ENCODE results near the gene ANKS1A. TPM values are rescaled to one million over a fixed set of nuclear protein-coding genes. Genes with fewer than 3 reads are reported as not detected.
"Not testable (repeated sequence)": the region's sequence is repeated elsewhere in the genome, so short reads cannot be mapped to it uniquely, and the experiment has no call there.

ANKS1A gene, protein sequence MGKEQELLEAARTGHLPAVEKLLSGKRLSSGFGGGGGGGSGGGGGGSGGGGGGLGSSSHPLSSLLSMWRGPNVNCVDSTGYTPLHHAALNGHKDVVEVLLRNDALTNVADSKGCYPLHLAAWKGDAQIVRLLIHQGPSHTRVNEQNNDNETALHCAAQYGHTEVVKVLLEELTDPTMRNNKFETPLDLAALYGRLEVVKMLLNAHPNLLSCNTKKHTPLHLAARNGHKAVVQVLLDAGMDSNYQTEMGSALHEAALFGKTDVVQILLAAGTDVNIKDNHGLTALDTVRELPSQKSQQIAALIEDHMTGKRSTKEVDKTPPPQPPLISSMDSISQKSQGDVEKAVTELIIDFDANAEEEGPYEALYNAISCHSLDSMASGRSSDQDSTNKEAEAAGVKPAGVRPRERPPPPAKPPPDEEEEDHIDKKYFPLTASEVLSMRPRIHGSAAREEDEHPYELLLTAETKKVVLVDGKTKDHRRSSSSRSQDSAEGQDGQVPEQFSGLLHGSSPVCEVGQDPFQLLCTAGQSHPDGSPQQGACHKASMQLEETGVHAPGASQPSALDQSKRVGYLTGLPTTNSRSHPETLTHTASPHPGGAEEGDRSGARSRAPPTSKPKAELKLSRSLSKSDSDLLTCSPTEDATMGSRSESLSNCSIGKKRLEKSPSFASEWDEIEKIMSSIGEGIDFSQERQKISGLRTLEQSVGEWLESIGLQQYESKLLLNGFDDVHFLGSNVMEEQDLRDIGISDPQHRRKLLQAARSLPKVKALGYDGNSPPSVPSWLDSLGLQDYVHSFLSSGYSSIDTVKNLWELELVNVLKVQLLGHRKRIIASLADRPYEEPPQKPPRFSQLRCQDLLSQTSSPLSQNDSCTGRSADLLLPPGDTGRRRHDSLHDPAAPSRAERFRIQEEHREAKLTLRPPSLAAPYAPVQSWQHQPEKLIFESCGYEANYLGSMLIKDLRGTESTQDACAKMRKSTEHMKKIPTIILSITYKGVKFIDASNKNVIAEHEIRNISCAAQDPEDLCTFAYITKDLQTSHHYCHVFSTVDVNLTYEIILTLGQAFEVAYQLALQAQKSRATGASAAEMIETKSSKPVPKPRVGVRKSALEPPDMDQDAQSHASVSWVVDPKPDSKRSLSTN
- 29.4 TPM for polyA plus RNA-seq (2013, experiment 1 of 4)
- polyA plus RNA-seq (2013, experiment 2 of 4) = 31.4 TPM
- polyA plus RNA-seq (2013, experiment 3 of 4) = 22.2 TPM
- 24.3 TPM for polyA plus RNA-seq (2013, experiment 4 of 4)

GRCh38 chr6:34888874-34889555 lies at the start of gene ANKS1A:
TSS of gene ANKS1A (plus strand) at chr6:34889255. CDS start at chr6:34889403, 148 bp downstream.
- H3K36me3 ChIP-seq (ENCODE audit: control insufficient read depth, insufficient read depth, low read length) = no peaks in the 10 kb centered on the region
- H3K27ac ChIP-seq (ENCODE audit: insufficient read depth, low read depth, low read length, poor library complexity, severe bottlenecking) = peak within 1 kb of the TSS; percentile 86
- 0 to 1% methylated on average over 59 to 60 of the region's 60 CpGs for WGBS, 2 experiments

DNA sequence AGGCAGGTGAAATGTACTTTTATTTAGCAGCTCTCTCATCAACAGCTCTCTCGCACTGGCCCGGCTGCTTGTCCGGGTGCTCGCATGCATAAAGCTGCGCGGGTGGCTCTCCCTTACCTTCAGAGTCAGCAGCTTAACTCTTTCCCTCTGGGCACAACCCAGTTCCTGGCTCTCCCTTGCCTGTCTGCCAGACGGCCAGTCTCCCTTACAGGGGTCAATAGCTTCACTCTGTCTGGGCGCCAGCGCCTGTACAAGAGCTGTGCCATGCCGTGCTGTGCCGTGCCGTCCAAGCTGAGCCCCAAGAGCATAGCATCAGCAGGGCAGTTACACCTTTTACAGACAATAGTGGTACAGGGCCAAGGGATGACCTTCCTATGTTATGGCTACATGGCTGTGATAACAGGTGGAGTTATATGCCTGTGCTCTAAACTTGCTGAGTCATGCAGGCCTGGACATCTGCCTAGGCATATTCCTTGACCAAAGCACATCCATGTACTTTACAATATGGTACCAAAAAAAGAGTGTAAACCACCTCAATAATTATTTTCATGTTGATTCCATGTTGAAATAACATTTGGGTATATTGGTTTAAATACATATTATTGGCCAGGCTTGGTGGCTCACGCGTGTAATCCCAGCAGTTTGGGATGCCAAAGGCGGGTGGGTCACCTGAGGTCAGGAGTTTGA lies 49.2 kb upstream of the ANKS1A start:
- 94 to 95% methylated on average over 15 of the region's 15 CpGs for WGBS, 2 experiments
- Histone ChIP-seq H3K27me3 (ENCODE audit: control insufficient read depth, insufficient read depth, low read length, poor library complexity, severe bottlenecking) (no peaks in the 10 kb centered on the region), H3K36me3 (ENCODE audit: control insufficient read depth, insufficient read depth, low read length) (peaks cover 1% of the 10 kb centered on the region), H3K4me3 (ENCODE audit: insufficient read depth, low read depth, low read length) (no peak overlapping the region), H3K4me1 (ENCODE audit: control insufficient read depth, insufficient read depth, low read length) (no peaks in the 10 kb centered on the region), H3K9me3 (ENCODE audit: control insufficient read depth, low read length) (no peaks in the 10 kb centered on the region), H3K27ac (ENCODE audit: insufficient read depth, low read depth, low read length, poor library complexity, severe bottlenecking) (no peak overlapping the region)

More at GRCh38 chr6:34888874-34889555, at the start of gene ANKS1A:
- Histone ChIP-seq H3K4me3 (ENCODE audit: insufficient read depth, low read depth, low read length) (peak within 1 kb of the TSS; percentile 83), H3K4me1 (ENCODE audit: control insufficient read depth, insufficient read depth, low read length) (no peaks in the 10 kb centered on the region), H3K9me3 (ENCODE audit: control insufficient read depth, low read length) (no peaks in the 10 kb centered on the region), H3K27me3 (ENCODE audit: control insufficient read depth, insufficient read depth, low read length, poor library complexity, severe bottlenecking) (no peaks in the 10 kb centered on the region)

DNA sequence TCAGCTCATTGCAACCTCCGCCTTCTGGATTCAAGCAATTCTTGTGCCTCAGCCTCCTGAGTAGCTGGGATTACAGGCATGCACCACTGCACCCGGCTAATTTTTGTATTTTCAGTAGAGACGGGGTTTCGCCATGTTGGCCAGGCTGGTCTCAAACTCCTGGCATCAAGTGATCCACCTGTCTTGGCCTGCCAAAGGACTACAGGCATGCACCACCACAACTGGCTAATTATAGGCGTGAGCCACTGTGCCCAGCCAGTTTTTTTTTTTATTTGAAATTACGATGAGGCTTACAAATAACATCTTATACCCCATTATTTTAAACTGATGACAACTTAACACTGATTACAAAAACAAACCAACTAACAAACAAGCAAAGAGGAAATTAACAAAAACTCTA lies 40.0 kb upstream of the ANKS1A start:
- H3K9me3 ChIP-seq (ENCODE audit: control insufficient read depth, low read length); H3K4me1 ChIP-seq (ENCODE audit: control insufficient read depth, insufficient read depth, low read length); H3K27me3 ChIP-seq (ENCODE audit: control insufficient read depth, insufficient read depth, low read length, poor library complexity, severe bottlenecking); H3K27ac ChIP-seq (ENCODE audit: insufficient read depth, low read depth, low read length, poor library complexity, severe bottlenecking); H3K4me3 ChIP-seq (ENCODE audit: insufficient read depth, low read depth, low read length); H3K36me3 ChIP-seq (ENCODE audit: control insufficient read depth, insufficient read depth, low read length): not testable (repeated sequence)
- WGBS, 2 experiments = 88 to 89% methylated on average over 6 of the region's 6 CpGs

DNA sequence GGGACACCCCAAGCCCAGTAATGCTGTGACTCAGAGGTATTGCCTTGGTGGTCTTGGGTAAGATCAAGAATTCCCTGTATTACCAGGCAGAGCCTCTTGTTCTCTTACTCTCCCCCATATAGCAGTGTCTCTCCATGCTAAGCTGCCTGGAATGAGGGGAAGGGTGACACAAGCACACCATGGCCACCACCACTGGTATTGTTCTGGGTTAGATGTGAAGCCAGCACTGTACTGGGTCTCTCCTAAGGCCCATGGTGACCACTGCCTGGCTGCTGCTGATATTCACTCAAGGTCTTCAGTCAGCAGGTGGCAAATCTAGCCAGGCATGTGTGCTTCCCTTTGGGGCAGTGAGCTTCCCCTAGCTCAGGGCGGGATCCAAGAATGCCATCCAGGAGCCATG lies 37.7 kb upstream of the ANKS1A start:
- no peak overlapping the region for H3K27ac ChIP-seq (ENCODE audit: insufficient read depth, low read depth, low read length, poor library complexity, severe bottlenecking)
- H3K27me3 ChIP-seq (ENCODE audit: control insufficient read depth, insufficient read depth, low read length, poor library complexity, severe bottlenecking) = no peaks in the 10 kb centered on the region
- peaks cover 10% of the 10 kb centered on the region for H3K36me3 ChIP-seq (ENCODE audit: control insufficient read depth, insufficient read depth, low read length)
- 93 to 100% methylated on average over 1 of the region's 1 CpG for WGBS, 2 experiments
- no peaks in the 10 kb centered on the region for H3K9me3 ChIP-seq (ENCODE audit: control insufficient read depth, low read length)
- H3K4me3 ChIP-seq (ENCODE audit: insufficient read depth, low read depth, low read length) = no peak overlapping the region
- no peaks in the 10 kb centered on the region for H3K4me1 ChIP-seq (ENCODE audit: control insufficient read depth, insufficient read depth, low read length)

DNA sequence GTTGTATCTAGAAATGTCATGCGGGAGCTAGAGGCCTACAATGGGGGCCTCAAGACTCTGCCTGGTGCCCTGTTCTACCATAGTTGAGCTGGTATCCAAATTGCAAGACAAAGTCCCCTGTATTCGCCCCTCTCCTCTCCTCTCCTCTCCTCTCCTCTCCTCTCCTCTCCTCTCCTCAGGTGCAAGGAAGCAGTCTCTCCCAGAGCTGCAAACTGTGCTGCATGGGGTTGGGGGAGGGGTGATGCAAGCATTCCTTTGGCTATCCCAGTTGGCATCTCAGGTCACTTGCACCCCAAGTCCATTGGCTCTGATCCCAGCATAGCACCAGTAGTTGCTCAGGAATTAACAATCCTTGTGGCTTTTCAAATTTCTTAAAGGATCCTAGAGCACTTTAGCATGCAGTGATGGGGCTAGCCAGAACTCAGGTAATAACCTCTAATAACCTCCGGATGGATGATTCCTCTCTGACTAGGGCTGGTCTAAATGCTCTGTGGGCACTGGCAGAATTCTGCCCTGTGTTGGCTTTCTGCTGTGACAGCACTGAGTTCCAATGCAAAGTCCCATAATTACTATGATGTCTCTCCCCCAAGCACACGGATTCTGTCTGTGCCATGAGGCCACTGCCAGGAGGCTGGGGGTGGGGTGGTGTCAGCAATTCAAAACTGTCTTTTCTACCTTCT lies 36.5 kb upstream of the ANKS1A start:
- 95 to 97% methylated on average over 3 to 4 of the region's 4 CpGs for WGBS, 2 experiments
- Histone ChIP-seq H3K27ac (ENCODE audit: insufficient read depth, low read depth, low read length, poor library complexity, severe bottlenecking) (no peak overlapping the region), H3K4me3 (ENCODE audit: insufficient read depth, low read depth, low read length) (no peak overlapping the region), H3K4me1 (ENCODE audit: control insufficient read depth, insufficient read depth, low read length) (no peaks in the 10 kb centered on the region), H3K9me3 (ENCODE audit: control insufficient read depth, low read length) (no peaks in the 10 kb centered on the region), H3K36me3 (ENCODE audit: control insufficient read depth, insufficient read depth, low read length) (peaks cover 16% of the 10 kb centered on the region), H3K27me3 (ENCODE audit: control insufficient read depth, insufficient read depth, low read length, poor library complexity, severe bottlenecking) (no peaks in the 10 kb centered on the region)

DNA sequence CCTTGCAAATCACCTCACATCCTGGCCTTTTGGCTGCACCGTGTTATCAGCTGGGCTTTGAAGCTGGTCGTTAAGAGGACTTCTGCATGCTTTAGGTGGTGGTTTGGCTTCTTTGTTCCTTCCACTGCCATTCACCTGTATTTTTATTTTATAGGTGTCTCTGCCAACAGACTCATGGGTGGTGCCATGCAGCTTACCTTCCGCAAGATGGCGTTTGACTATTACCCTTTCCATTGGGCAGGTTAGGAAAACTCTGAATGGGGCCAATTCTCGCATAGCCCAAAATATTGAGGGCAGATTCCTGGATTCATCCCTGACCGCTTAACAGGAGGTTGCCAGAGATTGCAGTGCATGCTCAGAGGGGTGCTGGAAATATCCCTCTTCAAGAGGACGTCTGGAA lies 33.6 kb upstream of the ANKS1A start:
- Histone ChIP-seq H3K27ac (ENCODE audit: insufficient read depth, low read depth, low read length, poor library complexity, severe bottlenecking) (no peak overlapping the region), H3K27me3 (ENCODE audit: control insufficient read depth, insufficient read depth, low read length, poor library complexity, severe bottlenecking) (no peaks in the 10 kb centered on the region), H3K36me3 (ENCODE audit: control insufficient read depth, insufficient read depth, low read length) (peaks cover 33% of the 10 kb centered on the region), H3K9me3 (ENCODE audit: control insufficient read depth, low read length) (no peaks in the 10 kb centered on the region), H3K4me3 (ENCODE audit: insufficient read depth, low read depth, low read length) (no peak overlapping the region), H3K4me1 (ENCODE audit: control insufficient read depth, insufficient read depth, low read length) (no peaks in the 10 kb centered on the region)
- 80 to 86% methylated on average over 7 of the region's 7 CpGs for WGBS, 2 experiments

DNA sequence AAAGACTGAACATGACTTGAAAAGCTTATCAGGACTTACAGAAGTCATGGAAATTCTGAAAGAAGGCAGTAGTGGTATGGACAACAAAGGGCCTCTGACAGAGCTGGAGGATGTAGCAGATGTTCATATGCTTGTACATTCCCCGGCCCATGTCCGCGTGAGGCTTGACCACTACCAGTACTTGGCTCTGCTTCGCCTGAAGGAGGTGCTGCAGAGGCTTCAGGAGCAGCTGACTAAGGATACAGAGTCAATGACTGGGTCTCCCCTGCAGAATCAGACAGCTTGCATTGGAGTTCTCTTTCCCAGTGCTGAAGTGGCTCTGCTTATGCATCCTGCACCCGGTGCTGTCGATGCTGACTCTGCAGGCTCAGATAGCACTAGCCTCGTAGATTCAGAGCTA lies 30.4 kb upstream of the ANKS1A start:
- H3K27ac ChIP-seq (ENCODE audit: insufficient read depth, low read depth, low read length, poor library complexity, severe bottlenecking) = no peak overlapping the region
- H3K9me3 ChIP-seq (ENCODE audit: control insufficient read depth, low read length) = no peaks in the 10 kb centered on the region
- H3K4me1 ChIP-seq (ENCODE audit: control insufficient read depth, insufficient read depth, low read length) = no peaks in the 10 kb centered on the region
- no peak overlapping the region for H3K4me3 ChIP-seq (ENCODE audit: insufficient read depth, low read depth, low read length)
- 94% methylated on average over 7 of the region's 7 CpGs for WGBS, 2 experiments
- peaks cover 33% of the 10 kb centered on the region for H3K36me3 ChIP-seq (ENCODE audit: control insufficient read depth, insufficient read depth, low read length)
- no peaks in the 10 kb centered on the region for H3K27me3 ChIP-seq (ENCODE audit: control insufficient read depth, insufficient read depth, low read length, poor library complexity, severe bottlenecking)

GRCh38 chr6:34859951-34860350 lies 29.1 kb upstream of the ANKS1A start:
- peaks cover 42% of the 10 kb centered on the region for H3K36me3 ChIP-seq (ENCODE audit: control insufficient read depth, insufficient read depth, low read length)
- H3K27ac ChIP-seq (ENCODE audit: insufficient read depth, low read depth, low read length, poor library complexity, severe bottlenecking) = no peak overlapping the region
- no peaks in the 10 kb centered on the region for H3K9me3 ChIP-seq (ENCODE audit: control insufficient read depth, low read length)
- no peaks in the 10 kb centered on the region for H3K4me1 ChIP-seq (ENCODE audit: control insufficient read depth, insufficient read depth, low read length)
- no peaks in the 10 kb centered on the region for H3K27me3 ChIP-seq (ENCODE audit: control insufficient read depth, insufficient read depth, low read length, poor library complexity, severe bottlenecking)
- H3K4me3 ChIP-seq (ENCODE audit: insufficient read depth, low read depth, low read length) = no peak overlapping the region
- WGBS, 2 experiments = 97 to 98% methylated on average over 4 of the region's 4 CpGs

- Histone ChIP-seq H3K27ac (ENCODE audit: insufficient read depth, low read depth, low read length, poor library complexity, severe bottlenecking) (no peak overlapping the region), H3K4me1 (ENCODE audit: control insufficient read depth, insufficient read depth, low read length) (no peaks in the 10 kb centered on the region), H3K4me3 (ENCODE audit: insufficient read depth, low read depth, low read length) (no peak overlapping the region), H3K36me3 (ENCODE audit: control insufficient read depth, insufficient read depth, low read length) (peaks cover 37% of the 10 kb centered on the region), H3K27me3 (ENCODE audit: control insufficient read depth, insufficient read depth, low read length, poor library complexity, severe bottlenecking) (no peaks in the 10 kb centered on the region), H3K9me3 (ENCODE audit: control insufficient read depth, low read length) (no peaks in the 10 kb centered on the region)
- WGBS, 2 experiments = 86 to 100% methylated on average over 1 of the region's 1 CpG
Measured at GRCh38 chr6:34860776-34861175, 28.3 kb upstream of the ANKS1A start.
